HG02588 (cell line): Measurements from ENCODE around the gene IFNLR1.
A peak's percentile ranks its signal among the peaks of the same experiment; 100 is the strongest.
"Not testable (repeated sequence)": the region's sequence is repeated elsewhere in the genome, so short reads cannot be mapped to it uniquely, and the experiment has no call there.

Experiments used
- ATAC-seq: cut with Tn5 transposase; IDR thresholded peaks from one replicate; pipeline ENCODE4 v1.9.1; 2021; ENCODE audit warnings: mild to moderate bottlenecking, moderate library complexity; ENCODE audit not compliant: unreplicated experiment

Gene IFNLR1

DNA sequence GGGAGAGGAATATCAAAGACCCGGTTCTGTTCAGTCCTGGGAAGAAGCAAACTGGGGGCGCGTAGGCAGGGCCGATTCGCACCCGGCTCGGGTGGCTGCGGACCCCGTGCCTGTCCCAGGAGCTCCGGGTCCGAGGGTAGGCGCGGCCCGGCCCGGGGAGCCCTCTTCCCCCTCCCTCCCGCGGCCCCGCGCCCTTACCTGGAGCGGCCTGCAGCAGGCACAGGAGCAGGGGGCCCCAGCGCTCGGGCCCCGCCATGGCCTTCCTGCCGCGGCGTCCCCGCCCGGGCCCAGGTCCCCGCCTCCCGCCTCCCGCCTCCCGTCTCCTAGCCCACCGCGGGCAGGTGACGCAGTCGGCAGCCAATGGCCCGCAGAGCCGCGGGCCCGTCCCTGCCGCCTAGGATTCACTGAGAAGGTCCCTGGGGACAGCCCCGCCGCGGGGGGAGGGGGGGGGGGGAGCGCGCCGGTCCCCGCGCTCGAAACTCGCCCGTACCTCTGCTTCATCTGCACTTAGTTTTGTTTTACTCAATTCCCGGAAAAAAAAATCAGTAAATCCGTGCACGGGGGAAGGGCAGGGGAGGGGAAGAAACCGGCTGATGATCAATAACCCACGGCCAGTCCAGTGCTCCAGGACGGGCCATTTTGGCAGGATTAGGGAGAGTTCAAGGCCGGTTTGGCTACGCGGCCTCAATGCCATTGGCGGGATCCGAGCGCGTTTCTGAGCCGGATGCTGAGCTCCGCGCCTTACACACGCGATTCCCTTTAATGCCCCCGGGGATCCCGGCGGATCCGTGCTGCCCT is at the start of gene IFNLR1:
Gene IFNLR1 (minus strand): TSS at position 297 of the 798 bp plus-strand sequence. CDS start 41 bp downstream, at position 256.
- peak; percentile 33 for ATAC-seq

DNA sequence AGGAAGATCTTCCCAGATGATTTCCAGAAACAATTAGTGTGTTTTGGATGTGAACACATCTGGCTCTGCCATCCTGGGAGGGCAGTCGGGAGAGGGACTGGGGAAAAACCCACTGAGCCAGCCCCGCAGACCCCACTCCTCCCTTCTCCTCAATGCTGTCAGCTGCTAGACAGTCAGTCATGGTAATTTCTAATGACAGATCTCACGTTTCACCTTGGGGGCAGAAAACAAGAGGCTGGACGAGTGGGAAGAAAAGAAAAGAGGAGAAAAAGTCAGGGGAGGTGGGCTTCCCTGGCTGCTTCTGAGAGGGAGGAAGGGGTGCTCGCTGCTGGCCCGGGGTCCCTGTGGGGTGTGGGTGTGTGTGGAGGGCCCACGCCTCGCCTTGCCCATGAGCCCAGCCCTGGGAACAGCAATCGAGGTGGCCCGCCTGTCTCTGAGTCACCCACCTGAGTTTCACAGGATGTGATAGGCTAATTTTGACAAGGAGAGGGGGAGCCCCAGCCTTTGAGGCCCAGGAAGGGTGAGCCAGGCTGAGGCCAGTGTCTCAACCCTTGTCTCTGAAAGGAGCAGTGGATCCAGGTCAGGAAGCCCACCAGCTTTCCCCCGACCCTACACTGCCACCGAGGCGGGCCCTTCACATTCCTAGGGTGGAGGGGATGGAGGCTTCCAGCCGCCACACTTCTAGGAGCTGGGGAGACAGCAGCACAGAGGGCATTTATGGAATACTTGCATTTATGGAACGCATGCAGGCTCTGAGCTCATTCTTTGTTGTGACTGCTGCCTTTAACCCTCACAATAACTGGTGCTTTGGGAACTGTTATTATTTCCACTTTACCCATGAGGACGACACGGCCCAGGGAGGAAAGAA is 49.1 kb upstream of the IFNLR1 start:
- ATAC-seq: no peak

DNA sequence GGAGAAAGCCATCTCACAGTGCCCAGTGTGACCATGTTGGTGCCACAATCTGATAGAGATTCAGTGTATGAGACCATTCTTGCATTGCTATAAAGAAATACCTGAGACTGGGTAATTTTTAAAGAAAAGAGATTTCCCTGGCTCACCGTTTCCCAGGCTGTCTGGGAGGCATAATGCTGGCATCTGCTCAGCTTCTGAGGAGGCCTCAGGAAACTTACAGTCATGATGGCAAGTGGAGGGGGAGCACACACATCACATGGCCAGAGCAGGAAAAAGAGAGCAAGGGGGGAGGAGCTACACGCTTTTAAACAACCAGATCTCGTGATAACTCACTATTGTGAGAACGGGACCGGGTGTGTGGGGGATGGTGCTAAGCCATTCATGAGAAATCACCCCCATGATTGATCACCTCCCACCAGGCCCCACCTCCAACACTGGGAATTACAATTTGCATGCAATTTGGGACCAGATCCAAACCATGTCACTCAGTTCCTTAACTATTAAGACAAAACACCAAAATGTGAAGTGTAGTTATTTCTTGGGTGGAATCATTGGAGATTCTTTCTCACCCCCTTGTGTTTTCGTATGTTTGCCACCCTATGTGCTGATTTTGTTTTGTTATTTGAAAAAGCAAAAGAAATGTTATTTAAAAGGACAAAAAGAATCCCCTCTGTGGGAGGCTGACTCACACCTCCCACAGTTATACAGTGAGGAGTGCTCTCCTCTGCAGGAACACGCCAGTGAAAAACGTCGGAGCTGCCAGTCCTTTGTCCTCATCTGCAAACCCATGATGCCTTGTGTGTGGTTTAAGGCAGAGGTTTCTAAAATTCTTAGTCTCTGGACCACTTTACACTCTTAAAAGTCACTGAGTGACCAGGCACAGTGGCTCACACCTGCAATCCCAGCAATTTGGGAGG is 46.9 kb upstream of the IFNLR1 start:
- ATAC-seq: no peak

DNA sequence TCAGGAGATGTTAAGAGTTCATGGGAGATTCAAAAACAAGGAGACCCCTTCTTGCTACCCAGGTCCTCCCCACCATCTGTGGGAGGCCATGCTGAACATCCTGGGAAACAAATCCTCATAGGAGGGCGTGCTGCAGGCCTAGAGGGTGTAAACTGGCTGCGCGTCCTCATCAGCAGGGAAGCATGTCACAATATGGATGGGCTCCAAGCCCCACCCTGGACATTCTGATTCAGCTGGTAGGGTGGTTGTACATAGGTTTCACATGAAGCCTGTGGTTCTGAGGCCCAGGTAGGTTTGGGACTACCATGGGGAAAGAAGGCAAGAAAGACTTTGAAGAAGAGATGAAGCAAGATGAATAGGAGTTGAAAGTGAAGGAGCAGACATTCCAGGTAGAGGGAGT is 44.6 kb upstream of the IFNLR1 start:
- ATAC-seq: no peak

DNA sequence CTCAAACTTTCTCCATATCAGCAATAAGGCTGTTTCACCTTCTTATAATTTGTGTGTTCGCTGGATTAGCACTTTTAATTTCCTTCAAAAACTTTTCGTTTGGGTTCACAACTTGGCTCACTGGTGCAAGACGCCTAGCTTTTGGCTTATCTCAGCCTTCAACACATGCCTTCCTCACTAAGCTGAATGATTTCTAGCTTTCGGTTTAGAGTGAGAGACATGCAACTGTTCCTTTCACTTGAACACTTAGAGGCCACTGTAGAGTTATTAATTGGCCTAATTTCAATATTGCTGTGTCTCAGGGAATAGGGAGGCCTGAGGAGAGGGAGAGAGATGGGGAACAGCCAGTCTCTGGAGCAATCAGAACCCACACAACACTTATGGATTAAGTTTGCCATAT is 41.2 kb upstream of the IFNLR1 start:
- no peak for ATAC-seq

DNA sequence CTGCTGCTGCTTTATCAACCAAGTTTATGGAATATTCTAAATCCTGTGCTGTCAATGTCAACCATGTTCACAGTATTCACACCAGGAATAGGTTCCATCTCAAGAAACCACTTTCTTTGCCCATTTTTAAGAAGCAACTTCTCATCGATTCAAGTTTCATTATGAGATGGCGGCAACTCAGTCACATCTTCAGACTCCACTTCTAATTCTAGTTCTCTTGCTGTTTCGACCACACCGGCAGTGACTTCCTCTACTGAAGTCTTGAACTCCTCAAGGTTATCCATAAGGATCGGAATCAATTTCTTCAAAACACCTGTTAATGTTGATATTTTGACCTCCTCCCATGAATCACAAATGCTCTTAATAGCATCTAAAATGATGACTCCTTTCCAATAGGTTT is 39.7 kb upstream of the IFNLR1 start:
- ATAC-seq: no peak

DNA sequence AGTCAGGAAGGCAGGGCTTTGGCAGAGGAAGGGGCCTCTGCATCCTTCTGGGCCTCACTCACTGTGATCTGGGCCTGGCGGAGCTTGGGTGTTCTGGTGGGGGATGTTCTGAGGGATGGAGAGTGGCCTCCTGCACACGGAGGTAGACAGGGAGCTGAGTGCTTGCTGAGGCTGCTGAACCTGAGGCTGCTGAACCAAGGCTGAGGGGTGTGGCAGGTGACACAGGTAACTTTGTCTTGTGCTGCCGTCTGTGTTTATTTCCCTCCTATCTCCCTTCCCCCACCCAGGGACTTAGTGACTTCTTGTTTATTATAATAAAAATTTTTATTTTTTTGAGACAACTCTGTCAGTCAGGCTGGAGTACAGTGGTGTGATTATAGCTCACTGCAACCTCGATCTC is 37.7 kb upstream of the IFNLR1 start:
- ATAC-seq: no peak

DNA sequence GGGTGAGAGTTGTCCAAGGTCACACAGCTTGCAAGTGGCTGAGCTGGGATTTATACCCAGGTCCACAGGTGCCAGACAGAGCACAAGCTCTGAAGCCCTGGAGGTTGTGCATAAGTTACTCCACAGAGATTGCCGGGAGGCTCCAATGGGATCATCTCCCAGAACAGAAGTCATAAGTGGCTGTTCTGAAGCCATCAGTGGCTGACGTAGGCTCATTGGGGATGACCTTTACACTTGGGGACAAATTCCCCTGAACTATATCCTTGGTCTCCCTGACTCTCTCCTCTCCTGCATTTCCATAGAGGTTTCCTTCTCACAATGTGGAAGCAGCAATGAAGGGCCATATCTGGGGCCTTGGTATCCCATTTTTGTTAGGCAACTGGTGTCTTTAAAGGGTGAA is 37.0 kb upstream of the IFNLR1 start:
- no peak for ATAC-seq

DNA sequence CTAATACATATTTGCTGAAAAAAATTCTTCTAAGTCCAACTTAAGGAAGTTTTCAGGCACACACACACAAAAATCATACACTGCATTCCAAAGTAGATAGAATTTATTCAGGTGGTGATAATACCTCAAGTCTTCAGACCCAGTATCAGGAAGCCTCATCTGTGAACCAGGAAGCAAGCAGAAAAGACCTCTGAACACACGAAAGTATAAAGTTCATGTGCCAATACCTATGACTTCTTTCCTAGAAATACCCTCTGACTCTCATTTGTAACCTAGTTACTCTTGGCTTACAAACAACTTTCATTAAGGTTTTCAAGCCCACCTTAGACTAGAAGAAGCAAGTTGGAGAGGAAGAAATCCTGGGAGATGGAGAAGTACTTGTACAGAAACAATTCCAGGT is 35.7 kb upstream of the IFNLR1 start:
- ATAC-seq: no peak

DNA sequence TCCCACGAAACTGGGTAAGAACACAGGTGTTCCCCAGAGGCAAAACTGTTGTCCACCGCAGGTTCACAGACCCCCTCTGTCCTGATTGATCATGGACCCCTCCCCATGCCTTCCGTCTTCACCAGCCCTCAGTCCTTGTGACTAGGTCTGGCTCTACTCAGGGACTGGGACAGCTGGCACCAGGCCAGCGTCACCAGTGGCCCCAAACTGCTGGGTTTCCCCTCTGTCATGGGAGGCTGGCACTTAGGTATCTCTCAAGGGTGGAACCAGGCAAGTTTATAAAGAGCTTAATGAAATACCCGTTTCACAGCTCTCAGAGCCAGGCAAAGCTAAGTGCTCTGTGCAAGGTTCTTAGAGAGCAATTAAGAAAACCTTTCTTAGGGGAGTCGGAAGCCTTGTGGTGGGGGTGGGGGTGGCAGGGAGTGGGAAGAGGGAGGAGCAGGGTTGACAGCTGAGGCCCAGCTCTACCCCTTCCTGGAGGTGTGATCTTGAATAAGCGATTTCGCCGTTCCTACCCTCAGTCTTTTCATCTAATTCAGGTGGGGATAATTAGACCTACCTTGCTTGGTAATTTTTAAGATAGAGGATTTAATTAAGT is 35.0 kb upstream of the IFNLR1 start:
- no peak for ATAC-seq

DNA sequence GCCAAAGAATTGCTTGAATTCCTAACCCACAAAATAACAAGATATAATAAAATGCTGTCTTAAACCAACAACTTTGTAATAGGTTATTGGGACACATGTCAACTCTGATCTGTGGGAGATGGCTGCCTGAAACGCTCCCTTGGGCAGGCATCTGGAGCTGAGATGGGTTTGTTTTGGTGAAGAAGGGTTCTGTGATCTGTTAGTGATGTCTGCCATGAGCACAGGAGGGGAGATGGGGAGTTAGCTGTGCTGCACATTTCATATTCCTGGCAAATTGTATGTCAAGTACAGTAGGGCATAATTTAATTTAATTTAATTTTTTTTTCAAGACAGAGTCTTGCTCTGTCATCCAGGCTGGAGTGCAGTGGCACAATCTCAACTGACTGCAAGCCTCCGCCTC is 34.2 kb upstream of the IFNLR1 start:
- ATAC-seq: no peak

DNA sequence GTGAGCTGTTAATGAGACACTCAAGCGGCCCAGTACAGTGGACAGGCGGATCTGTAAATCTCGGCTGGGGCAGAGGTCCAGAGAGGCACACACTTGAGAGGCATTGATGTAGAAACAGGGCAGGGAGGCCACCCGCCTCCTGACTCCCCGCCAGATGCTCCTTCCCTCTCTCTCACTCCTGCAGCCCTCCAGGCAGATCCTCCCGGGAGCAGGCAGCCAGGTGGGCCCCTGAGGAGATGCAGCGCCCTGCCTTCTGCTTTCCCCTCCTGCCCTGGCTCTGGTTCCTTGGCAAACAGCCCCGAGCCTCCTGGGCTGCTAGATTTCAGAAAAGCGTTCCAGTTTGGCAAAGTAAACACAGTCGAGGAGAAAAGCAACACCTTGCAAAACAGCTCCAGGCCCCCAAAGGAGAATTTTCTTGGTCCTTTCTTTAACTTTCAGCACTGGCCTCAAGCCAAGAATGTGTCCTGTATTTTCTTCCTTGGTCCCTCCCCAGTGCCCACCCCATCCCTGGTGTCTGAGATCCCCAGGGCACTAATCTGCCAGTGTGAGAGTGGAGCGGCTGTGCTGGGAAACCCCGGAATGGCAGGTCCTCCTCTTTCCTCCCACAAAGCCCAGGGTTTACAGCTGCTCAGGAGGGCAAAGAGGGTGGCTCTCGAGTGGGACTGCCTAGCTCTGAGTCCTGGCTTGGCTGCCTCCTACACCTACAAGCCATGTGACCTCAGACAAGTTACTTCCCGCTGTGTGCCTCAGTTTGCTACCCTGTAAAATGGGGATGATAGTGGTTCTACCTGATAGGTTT is 29.4 kb upstream of the IFNLR1 start:
- no peak for ATAC-seq

DNA sequence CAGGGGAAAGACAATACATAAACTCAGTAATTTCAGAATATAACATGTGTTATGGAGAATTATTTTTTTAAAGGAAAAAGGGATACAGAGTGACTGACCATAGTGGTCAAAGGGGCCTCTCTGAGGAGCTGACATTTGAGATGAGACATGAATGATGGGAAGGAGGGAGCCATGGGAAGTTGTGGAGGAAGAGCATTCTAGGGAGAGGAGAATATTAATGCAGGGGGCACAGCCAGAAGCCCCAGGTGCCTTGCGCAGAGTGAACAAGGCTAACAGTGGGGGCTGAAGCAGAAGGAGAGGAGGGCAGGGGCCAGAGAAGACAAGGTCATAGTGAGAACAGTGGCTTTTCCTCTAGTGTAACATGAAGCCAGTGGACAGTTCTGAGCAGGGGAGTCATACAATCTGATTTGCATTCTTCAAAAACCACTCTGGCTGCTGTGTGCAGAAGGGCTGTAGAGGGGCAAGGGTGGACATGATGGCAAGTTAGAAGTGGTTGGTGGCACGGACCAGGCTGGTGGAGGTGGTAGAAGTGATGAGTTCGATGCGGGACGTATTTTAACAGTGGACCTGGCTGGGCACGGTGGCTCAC is 28.2 kb upstream of the IFNLR1 start:
- ATAC-seq: no peak

DNA sequence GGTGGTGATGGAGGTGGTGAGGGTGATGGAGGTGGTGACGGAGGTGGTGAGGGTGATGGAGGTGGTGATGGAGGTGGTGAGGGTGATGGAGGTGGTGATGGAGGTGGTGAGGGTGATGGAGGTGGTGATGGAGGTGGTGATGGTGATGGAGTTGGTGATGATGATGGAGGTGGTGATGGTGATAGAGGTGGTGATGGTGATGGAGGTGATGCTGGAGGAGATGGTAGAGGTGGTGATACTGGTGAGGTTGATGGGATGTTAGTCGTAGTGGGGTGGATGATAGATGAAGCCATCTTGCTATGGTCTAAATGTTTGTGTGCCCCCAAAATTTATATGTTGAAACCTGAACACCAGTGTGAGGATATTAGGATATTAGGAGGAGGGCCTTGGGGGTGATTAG is 25.3 kb upstream of the IFNLR1 start:
- no peak for ATAC-seq

DNA sequence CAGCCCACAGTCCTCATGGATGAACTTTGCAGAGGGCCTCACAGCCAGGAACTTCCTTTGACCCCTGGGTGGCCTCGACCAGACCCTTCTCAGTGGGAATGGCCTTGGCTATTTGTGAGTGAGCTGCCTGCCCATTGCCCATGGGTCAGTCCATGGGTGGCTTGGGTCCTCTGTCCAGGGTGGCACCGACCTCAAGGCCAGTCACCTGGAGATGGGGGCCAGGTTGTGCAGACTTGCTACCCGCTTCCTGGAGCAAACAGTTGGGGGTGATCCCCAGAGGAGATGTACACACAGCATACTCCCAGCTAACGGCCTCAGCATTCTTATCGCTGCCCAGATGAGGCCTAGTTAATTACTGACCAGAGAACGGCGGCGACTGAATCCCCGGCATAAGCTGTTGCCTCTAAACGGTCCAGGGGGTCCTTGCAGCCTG is 23.1 kb upstream of the IFNLR1 start:
- no peak for ATAC-seq

DNA sequence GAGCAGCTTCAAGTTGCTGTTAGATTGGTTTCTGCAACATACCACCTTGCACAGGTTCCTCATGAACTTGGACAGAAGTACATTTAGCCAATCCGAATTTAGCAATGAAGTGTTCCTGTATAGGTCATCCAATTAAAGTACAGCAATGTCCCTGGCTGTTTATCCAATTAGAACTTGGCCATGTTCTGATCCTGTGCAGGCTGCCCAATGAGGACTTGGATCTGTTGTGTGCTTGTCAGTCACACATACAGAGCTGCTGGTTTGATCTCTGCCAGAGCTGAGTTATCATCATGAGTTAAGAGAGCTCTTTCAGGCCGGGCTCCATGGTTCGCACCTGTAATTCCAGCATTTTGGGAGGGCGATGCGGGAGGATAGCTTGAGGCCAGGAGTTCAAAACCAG is 22.0 kb upstream of the IFNLR1 start:
- ATAC-seq: no peak

DNA sequence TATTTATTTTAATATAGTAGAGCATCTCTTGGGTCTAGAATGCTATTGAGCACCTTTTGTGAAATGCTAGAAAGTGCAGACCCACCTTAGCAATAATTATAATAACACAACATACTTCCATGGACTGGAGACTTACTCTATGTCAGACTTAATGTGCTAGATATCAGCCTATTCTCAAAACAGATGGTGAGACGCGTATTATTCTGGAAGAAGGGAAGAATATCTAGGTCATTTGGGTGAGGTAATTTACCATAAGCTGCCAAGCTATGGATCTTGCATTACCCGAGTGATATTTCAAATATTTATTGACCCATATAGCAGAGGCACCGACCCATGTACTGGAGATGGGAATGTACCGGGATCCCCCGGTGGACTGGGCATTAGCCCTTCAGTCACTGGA is 20.6 kb upstream of the IFNLR1 start:
- no peak for ATAC-seq

DNA sequence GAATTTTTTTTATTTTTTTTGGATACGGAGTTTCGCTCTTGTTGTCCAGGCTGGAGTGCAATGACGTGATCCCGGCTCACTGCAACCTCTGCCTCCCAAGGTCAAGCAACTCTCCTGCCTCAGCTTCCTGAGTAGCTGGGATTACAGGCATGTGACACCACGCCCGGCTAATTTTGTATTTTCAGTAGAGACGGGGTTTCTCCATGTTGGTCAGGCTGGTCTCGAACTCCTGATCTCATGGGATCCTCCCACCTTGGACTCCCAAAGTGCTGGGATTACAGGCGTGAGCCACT is 20.3 kb upstream of the IFNLR1 start:
- ATAC-seq: not testable (repeated sequence)

DNA sequence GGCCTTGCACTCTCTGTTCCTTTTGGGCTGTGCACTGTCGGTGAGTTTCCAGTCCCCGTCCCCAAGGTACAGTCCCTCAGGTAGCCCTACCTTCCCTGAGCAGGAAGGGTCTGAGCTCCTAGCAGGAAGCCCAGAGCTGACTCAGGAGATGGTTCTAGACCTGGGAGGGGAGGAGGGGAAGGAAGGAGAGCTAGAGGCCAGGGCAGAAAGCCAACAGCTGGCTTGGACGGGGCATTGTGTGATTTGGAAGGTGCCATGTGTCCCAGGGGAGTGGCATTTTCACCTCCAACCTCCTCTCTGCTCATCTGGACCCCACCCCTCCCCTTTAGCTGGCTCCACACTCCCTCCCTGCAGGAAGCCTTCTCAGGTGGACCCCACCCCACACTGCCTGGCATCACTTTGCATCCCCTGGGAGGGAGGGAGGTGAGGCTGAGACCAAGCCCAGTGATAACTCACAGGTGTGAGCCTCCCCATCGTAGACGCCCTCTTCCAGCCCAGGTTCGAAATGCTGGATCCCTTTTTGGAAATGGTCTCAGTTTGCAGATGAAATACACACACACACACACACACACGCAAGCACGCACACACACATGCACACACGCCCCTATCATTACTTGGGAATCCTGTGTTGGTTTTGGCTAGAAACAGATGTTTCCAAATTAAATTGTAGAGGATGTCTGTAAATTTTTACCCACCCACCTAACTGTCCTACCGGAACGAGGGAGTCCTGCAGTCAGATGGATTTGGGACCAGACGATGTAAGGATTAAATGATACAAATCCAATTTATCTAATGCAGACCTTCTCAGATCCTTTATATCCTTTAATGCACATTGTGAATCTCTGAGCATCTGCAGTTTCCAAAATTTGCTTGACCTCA is 19.7 kb upstream of the IFNLR1 start:
- ATAC-seq: no peak
